Activated T-cell treated with anti-CD3 and anti-CD28 coated beads for 48 hours (primary cell): Measurements from ENCODE around the gene AMN.

Source experiments
- DNase-seq: peaks from one replicate; pipeline ENCODE4 v3.0.0-alpha.2; 2020; ENCODE audit warnings: low read depth

AMN gene

GRCh38 chr14:102943979-102944378 lies 21.5 kb downstream of the AMN start:
- DNase-seq, result no peak

- DNase-seq, result no peak
Observed at GRCh38 chr14:102944448-102945330, 22.2 kb downstream of the AMN start.

GRCh38 chr14:102945346-102946130 lies 23.1 kb downstream of the AMN start:
- no peak for DNase-seq

- DNase-seq, result no peak
Observed at GRCh38 chr14:102947321-102948103, 25.0 kb downstream of the AMN start.

GRCh38 chr14:102948698-102949061 lies 26.2 kb downstream of the AMN start:
- no peak for DNase-seq

- DNase-seq, result no peak
Observed at GRCh38 chr14:102949062-102949800, 26.8 kb downstream of the AMN start.

- no peak for DNase-seq
Observed at GRCh38 chr14:102949801-102950451, 27.5 kb downstream of the AMN start.

- no peak for DNase-seq
Observed at GRCh38 chr14:102951034-102951433, 28.6 kb downstream of the AMN start.

GRCh38 chr14:102951799-102952198 lies 29.3 kb downstream of the AMN start:
- DNase-seq, result no peak

GRCh38 chr14:102952276-102952675 lies 29.8 kb downstream of the AMN start:
- no peak for DNase-seq

GRCh38 chr14:102953100-102953499 lies 30.6 kb downstream of the AMN start:
- no peak for DNase-seq

- DNase-seq, result no peak
Observed at GRCh38 chr14:102954081-102954789, 31.8 kb downstream of the AMN start.

GRCh38 chr14:102955636-102956408 lies 33.4 kb downstream of the AMN start:
- DNase-seq, result no peak

GRCh38 chr14:102957222-102957621 lies 34.8 kb downstream of the AMN start:
- DNase-seq, result no peak

- DNase-seq, result no peak
Observed at GRCh38 chr14:102958461-102958860, 36.0 kb downstream of the AMN start.

- no peak for DNase-seq
Observed at GRCh38 chr14:102962111-102962627, 39.7 kb downstream of the AMN start.

GRCh38 chr14:102964152-102964730 lies 41.8 kb downstream of the AMN start:
- no peak for DNase-seq

- no peak for DNase-seq
Observed at GRCh38 chr14:102965282-102965681, 42.8 kb downstream of the AMN start.

- no peak for DNase-seq
Observed at GRCh38 chr14:102965971-102966655, 43.6 kb downstream of the AMN start.
